Left lung (tissue), 10 donors: Measurements from ENCODE around the gene BDP1. TPM values are rescaled to one million over a fixed set of nuclear protein-coding genes. Genes with fewer than 3 reads are reported as not detected.
"Not testable (repeated sequence)": the region's sequence is repeated elsewhere in the genome, so short reads cannot be mapped to it uniquely, and the experiment has no call there.

Experiments
- ATAC-seq: fragments of 200-7000 bp; cut with Tn5 transposase; one replicate; pipeline ENCODE4 v1.9.1; 2020; ENCODE audit warnings: moderate library complexity
- DNase-seq, 4 donors: peaks; one replicate each; pipeline ENCODE4 v3.0.0-alpha.2; 2013 to 2020
- H3K27ac ChIP-seq, 2 donors: fragments of 200-600 bp; sonication (generic) in 1 of 2; one replicate each; pipeline versions ENCODE4 v1.5.0 to v1.8.0; 2020 to 2021
- H3K27me3 ChIP-seq, 2 donors: fragments of 200-600 bp; sonication (generic) in 1 of 2; one replicate each; pipeline versions ENCODE4 v1.5.0 to v1.8.0; 2020 to 2021
- H3K36me3 ChIP-seq, 2 donors: fragments of 200-600 bp; sonication (generic) in 1 of 2; one replicate each; pipeline versions ENCODE4 v1.5.0 to v1.8.0; 2020 to 2021
- H3K4me1 ChIP-seq, 2 donors: fragments of 200-600 bp; one replicate each; pipeline ENCODE4 v1.8.0; 2021
- H3K4me3 ChIP-seq, 2 donors: fragments of 200-600 bp; sonication (generic) in 1 of 2; one replicate each; pipeline versions ENCODE4 v1.5.0 to v1.8.0; 2020 to 2021; ENCODE audit warnings: mild to moderate bottlenecking in 1 of 2
- H3K9me3 ChIP-seq, 2 donors: fragments of 200-600 bp; sonication (generic) in 1 of 2; one replicate each; pipeline versions ENCODE4 v1.5.0 to v1.8.0; 2020 to 2021
- intact Hi-C, 2 donors: fragments of 100-400 bp; cut with DNase I; formaldehyde crosslinking; loops; one replicate each; pipeline versions ENCODE4 v1.11.2 to v1.14.2; 2022
- polyA plus RNA-seq, 6 donors: library from polyadenylated mRNA; unstranded; fragments of 120-200 nt; gene quantifications; one replicate each; pipeline ENCODE4 v1.2.1, GENCODE V29; 2013; ENCODE audit not compliant: insufficient read length in 6 of 6
- total RNA-seq, 2 donors: library from RNA; stranded (reverse); fragmentation: NEBNext Ultra II Directional; extraction: Animal tissue kit (Norgen Biotek cat#: 25700); gene quantifications; one replicate each; pipeline ENCODE4 v1.2.1, GENCODE V29; 2021
- TF ChIP-seq, protein P1 (sequence below), 2 donors: fragments of 200-600 bp; sonication (generic) in 1 of 2; IDR thresholded peaks; one replicate each; pipeline versions ENCODE4 v1.5.0 to v1.8.0; 2021; ENCODE audit warnings: antibody characterized with exemption in 2 of 2
- donor health status: DM: no; HTN: yes; CAD: no.
- donor health status: DM: no; HTN: no; CAD: no.

Gene BDP1
- total and polyA plus RNA-seq, 8 donors, result 24.7 to 48.6 (median 43.4) TPM

DNA sequence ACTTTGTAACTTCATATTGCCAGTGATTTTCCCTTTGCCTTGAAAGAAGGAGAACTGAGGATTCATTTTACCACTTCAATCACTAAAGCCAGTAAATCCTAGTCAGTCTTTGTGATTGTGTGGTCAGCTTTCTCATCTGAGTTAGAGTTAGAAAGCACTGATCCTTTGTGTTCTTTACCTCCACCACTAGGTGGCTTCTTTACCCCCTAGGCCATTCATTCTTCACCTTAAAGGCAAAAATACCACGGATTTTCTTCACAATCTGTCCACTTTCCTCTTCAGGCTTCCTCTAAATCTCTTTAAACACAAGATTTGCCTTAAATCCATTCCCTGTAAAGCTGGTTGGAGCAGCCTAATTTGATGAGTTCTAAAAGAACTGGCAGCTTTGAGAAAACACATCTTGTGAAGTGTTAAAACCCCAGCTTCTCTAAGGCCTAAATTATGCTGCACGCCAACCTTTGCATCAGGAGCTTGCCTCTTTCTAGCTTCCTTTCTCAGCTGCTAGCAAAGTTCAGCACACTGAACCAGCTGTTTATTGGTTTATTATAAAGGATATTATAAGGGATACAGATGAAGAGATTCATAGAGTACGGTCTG, 20.4 kb downstream of the BDP1 start:
- H3K4me1 ChIP-seq, result no peaks in the 10 kb centered on the region
- intact Hi-C loops, result no loop called here
- DNase-seq (no peak), ATAC-seq (peak; percentile 66)
- H3K9me3 ChIP-seq, result no peaks in the 10 kb centered on the region
- no peak overlapping the region for H3K4me3 ChIP-seq
- no peak overlapping the region for H3K27ac ChIP-seq
- H3K27me3 ChIP-seq, result no peaks in the 10 kb centered on the region
- TF ChIP-seq, protein P1, sequence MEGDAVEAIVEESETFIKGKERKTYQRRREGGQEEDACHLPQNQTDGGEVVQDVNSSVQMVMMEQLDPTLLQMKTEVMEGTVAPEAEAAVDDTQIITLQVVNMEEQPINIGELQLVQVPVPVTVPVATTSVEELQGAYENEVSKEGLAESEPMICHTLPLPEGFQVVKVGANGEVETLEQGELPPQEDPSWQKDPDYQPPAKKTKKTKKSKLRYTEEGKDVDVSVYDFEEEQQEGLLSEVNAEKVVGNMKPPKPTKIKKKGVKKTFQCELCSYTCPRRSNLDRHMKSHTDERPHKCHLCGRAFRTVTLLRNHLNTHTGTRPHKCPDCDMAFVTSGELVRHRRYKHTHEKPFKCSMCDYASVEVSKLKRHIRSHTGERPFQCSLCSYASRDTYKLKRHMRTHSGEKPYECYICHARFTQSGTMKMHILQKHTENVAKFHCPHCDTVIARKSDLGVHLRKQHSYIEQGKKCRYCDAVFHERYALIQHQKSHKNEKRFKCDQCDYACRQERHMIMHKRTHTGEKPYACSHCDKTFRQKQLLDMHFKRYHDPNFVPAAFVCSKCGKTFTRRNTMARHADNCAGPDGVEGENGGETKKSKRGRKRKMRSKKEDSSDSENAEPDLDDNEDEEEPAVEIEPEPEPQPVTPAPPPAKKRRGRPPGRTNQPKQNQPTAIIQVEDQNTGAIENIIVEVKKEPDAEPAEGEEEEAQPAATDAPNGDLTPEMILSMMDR (IDR thresholded peaks at IDR 0.05), result peak; percentile 29 to 49
- peaks cover 0 to 97% of the 10 kb centered on the region in 2 donors for H3K36me3 ChIP-seq

DNA sequence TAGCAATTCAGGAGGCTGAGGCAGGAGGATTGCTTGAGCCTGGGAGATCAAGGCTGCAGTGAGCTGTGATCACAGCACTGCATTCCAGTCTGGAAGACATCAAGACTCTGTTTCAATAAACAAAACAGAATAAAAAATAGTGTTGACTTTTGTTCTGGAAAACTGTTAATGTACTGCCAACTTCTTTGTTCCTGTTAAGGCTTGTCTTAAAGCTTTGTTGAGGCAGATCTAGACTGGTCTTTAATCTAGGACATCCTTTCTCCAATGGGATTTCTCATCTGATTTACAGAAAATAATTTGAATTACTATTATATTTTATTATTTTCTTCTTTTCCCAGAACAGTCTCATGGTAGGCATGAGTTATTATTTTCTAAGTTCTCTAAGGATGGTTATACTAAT, 26.0 kb downstream of the BDP1 start:
- ATAC-seq (no peak), DNase-seq (no peak)
- Histone ChIP-seq H3K4me3 (no peak overlapping the region), H3K27ac (no peak overlapping the region), H3K9me3 (no peaks in the 10 kb centered on the region), H3K36me3 (peaks cover 0 to 78% of the 10 kb centered on the region in 2 donors), H3K4me1 (peaks cover 0 to 4% of the 10 kb centered on the region in 2 donors), H3K27me3 (no peaks in the 10 kb centered on the region)
- TF ChIP-seq, protein P1 (IDR thresholded peaks at IDR 0.05), result no peak
- intact Hi-C loops, result no loop called here

DNA sequence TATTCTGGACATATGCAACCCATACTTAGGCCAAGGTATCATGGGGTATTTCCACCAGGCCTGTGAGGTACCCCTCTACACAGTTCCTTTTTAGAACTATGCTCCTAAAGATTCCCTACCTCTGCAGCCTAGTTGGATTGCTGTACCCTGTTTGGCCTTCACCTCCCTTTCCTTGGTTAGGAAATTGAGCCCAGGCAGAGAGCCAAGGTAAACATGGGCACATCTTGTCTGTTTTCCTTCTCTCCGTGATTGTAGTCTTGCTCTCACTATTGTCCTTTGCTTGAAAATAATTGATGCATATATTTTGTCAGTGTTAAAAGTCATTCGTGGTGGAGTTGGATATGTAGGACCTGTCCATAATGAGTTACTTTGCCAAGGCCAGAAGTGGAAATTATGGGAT, 26.7 kb downstream of the BDP1 start:
- DNase-seq (no peak), ATAC-seq (peak; percentile 47)
- Histone ChIP-seq H3K27ac (no peak overlapping the region), H3K4me1 (peaks cover 0 to 4% of the 10 kb centered on the region in 2 donors), H3K4me3 (no peak overlapping the region), H3K27me3 (no peaks in the 10 kb centered on the region), H3K36me3 (peaks cover 0 to 78% of the 10 kb centered on the region in 2 donors), H3K9me3 (no peaks in the 10 kb centered on the region)
- intact Hi-C loops, result no loop called here
- TF ChIP-seq, protein P1 (IDR thresholded peaks at IDR 0.05), result no peak

DNA sequence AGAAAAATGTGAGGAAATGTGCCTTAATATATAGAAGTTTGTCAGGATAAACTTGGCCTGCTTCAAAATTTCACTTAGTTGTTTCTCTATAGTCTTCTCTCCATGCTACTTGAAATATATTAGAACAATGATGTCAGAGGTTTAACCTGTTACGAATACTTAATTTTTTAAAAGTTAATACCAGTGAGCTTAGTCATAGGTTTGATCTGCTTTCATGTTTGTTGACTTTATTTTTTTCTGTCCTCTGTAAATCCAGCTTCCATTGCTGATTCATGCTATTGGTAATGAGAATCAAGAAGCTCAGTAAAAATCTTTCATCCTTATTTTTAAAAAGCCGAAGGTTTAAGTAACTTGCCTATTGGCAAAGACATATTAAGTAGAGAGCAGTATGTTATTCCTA, 27.9 kb downstream of the BDP1 start:
- no peak for DNase-seq
- intact Hi-C loops, result no loop called here
- Histone ChIP-seq H3K4me1 (peaks cover 0 to 4% of the 10 kb centered on the region in 2 donors), H3K36me3 (peaks cover 0 to 78% of the 10 kb centered on the region in 2 donors), H3K4me3 (no peak overlapping the region), H3K27ac (peak overlapping the region in 1 of 2 donors; percentile 1), H3K27me3 (no peaks in the 10 kb centered on the region), H3K9me3 (no peaks in the 10 kb centered on the region)
- peak; percentile 70 for ATAC-seq
- TF ChIP-seq, protein P1 (IDR thresholded peaks at IDR 0.05), result no peak

DNA sequence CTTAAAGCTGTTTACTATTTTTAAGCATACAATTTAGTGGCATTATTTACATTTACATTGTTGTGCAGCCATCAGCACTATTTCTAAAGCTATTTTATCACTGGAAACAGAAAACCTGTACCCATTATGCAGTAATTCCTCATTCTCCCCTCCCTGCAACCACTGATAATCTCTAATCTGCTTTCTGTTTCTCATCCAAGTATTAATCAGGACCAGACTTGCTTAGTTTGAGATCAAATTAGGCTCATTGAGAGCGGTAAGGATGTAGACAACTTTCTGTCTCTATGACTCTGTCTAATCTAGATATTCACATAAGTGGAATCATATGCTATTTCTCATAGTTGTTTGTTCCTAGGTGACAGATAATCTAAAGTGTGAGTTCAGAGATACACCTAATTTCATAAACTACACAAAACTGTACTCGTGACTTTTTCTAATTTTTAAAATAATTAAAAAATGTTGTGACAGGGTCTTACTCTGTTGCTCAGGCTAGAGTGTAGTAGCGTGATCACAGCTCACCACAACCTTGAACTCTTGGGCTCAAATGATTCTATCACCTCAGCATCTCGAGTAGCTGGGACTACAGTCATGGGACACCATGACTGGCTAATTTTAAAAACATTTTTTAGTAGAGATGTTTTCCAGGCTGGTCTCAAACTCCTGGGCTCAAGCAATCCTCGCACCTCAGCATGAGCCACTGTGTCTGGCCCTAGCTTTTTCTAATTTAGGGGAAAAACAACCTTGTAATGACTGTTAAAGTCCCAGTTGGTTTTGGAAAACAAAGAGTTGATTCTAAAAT, 37.6 kb downstream of the BDP1 start:
- no peaks in the 10 kb centered on the region for H3K9me3 ChIP-seq
- no peak overlapping the region for H3K4me3 ChIP-seq
- no peak for DNase-seq
- intact Hi-C loops, result no loop called here
- TF ChIP-seq, protein P1 (IDR thresholded peaks at IDR 0.05), result no peak
- no peaks in the 10 kb centered on the region for H3K4me1 ChIP-seq
- ATAC-seq, result no peak
- H3K27me3 ChIP-seq, result no peaks in the 10 kb centered on the region
- no peak overlapping the region for H3K27ac ChIP-seq
- H3K36me3 ChIP-seq, result peaks cover 0 to 98% of the 10 kb centered on the region in 2 donors

DNA sequence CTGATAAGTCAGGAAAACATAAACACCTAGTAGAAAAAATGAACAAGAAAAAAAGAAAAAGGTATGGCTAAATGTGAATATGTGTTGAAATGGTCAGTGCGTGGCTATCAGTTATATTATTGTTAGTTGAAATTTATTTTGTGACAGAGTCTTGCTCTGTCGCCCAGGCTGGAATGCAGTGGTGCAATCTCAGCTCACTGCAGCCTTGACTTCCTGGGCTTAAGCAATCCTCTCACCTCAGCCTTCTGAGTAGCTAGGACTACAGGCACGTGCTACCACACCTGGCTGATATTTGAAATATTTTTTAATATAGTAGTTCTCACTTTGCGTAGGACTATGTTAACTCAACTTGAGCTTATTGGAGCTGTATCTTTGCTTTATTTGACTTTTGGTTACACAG, 38.8 kb downstream of the BDP1 start:
- intact Hi-C loops, H3K4me1 ChIP-seq, H3K27me3 ChIP-seq, DNase-seq, H3K4me3 ChIP-seq, H3K9me3 ChIP-seq: not testable (repeated sequence)
- peaks cover 0 to 98% of the 10 kb centered on the region in 2 donors for H3K36me3 ChIP-seq
- ATAC-seq, result peak; percentile 81
- peak overlapping the region in 1 of 2 donors; percentile 16 for H3K27ac ChIP-seq

DNA sequence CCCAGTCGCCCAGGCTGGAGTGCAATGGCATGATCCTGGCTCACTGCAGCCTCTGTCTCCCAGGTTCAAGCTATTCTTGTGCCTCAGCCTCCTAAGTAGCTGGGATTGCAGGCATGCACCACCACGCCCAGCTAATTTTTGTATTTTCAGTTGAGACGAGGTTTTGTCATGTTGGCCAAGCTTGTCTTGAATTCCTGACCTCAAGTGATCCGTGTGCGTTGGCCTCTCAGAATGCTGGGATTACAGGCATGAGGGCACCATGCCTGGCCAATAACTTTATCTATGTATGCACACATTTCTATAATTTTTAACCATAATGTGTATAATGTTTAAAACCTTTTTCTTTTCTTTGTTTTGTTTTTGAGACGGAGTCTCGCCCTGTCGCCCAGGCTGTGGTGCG, 43.3 kb downstream of the BDP1 start:
- H3K9me3 ChIP-seq, DNase-seq, intact Hi-C loops, ATAC-seq, H3K4me1 ChIP-seq, H3K4me3 ChIP-seq, H3K27me3 ChIP-seq: not testable (repeated sequence)
- H3K36me3 ChIP-seq, result peaks cover 0 to 96% of the 10 kb centered on the region in 2 donors
- H3K27ac ChIP-seq, result peak overlapping the region in 1 of 2 donors; percentile 30
